Activated CD4-positive, alpha-beta T cell treated with anti-CD3 and anti-CD28 coated beads, Interleukin-2, amount 50 U/mL, for 48 hours (primary cell): ENCODE data around the gene TESK1.
"Not testable (repeated sequence)": the region's sequence is repeated elsewhere in the genome, so short reads cannot be mapped to it uniquely, and the experiment has no call there.

ENCODE experiments used
- DNase-seq, 2 experiments: peaks; one replicate each; pipeline ENCODE4 v3.0.0-alpha.2; 2020

Gene TESK1

DNA sequence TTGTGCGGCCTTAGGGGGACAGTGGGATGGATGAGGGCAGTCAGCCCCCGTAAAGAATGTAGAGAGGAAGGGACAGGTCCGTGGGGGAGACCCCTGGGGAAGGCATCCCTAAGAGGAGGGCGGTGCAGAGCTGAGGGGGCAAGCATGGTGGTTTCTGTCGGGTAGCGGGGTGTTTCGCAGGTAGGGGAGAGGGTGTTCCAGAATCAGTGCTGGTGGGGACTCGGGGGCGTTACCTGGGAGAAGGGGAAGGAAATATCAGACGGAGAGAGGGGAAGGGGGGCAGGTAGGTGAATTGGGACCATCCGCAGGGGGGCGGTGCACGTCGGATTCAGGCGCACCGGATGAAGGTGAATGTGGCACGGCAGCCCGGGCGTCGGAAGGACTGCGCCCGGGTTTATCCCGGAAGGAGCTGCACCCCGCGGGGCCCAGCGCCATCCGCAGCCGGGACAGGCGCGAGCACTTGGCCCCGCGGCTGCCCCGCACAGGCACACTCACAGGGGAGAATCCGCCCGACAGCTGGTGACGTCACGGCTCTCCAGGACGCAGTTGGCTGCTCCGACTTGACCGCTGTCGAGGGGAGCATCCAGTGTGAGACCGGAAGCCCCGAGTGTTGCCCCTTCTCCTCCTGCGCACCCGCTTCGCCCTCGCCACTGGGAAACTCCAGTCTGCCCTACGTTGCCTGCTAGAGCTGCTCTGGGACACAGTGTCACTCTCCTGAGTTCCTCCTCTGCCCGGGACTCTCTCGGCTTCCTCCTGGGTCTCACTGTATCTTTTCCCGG, 11.8 kb downstream of the TESK1 start:
- peak; percentile 71 to 77 for DNase-seq

DNA sequence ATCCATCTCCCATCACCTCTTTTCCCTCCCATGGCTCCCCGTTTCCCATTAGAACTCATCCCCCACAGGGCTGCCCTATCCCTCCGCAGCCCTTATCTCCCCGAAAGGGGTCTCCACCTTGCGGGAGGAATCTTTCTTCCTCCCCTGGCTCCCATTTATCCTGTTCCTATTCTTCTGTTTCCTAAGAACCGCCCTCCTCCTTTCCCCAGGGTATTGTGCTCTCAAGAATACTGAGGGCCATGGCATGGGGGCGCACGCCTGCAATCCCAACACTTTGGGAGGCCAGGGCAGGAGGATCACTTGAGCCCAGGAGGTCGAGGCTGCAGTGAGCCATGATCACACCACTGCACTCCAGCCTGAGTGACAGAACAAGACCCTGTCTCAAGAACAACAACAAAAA, 12.5 kb downstream of the TESK1 start:
- no peak for DNase-seq

DNA sequence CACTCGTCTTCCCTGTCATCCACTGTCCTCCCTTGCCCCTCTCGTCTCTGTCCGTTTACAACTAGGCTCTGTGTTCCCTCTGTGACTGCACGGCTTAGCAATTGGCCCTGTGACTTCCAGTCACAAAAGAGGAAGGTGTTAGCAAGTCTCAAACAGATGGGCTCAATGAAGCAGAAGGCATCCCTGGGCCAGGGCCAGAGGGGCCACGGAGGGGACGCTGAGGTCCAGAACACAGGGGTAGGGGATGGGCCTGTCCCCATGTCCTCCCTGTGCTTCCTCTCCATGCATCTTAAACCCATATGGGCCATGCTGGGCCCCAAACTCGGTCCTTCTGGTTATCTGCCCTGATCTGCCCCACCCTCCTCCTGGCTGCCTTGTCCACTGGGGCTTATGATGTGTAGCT, 13.3 kb downstream of the TESK1 start, which contains the start of gene CD72:
Gene CD72 (minus strand): TSS at position 89 of the 403 bp plus-strand sequence. CDS start 110 bp downstream, outside the sequence.
- no peak for DNase-seq

DNA sequence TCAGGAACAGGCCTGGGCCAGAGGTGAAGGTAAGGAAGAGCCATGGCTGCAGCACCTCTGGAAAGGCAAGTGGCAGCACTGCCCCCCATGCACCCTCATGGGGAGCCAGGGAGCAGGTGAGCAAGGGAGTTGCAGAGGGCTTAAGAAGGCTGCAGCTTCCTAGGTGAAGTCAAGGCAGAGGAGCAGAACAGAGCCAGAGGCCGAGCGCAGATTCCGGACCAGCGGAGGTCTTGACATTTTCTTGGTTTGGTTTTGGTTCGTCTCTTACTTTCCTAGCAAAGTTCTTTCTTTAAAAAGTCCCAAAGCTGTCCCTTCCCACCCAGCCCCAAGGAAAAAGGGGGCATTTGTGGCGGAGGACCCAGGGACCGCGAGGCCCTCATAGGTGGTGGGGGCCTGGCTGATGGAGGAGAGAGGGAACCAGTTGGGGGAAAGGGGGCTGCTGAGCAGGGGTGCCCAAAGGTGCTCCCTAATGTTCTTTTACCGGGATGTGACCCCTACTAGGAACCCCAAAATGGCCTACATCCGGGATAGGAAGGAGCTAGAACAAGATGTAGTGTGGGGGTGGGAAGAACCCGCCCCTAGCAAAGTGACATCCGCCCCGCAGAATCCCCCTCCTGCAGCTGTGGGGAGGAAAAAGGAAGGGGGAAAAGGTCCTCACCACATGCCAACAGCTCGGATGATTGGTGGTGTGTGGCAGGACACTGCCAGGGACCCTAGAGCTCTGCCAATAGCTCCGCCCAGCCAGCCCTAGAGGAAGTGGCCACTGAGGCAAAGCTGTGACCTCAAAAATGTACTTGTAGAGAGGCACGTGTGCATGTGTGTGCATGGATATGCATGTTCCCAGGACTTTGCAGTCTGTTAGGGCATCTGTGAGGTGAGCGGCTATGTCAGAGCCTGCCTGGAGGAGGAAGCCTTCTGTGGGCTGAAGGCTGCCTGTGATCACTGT, 14.1 kb downstream of the TESK1 start:
- DNase-seq, result peak; percentile 38 to 54

DNA sequence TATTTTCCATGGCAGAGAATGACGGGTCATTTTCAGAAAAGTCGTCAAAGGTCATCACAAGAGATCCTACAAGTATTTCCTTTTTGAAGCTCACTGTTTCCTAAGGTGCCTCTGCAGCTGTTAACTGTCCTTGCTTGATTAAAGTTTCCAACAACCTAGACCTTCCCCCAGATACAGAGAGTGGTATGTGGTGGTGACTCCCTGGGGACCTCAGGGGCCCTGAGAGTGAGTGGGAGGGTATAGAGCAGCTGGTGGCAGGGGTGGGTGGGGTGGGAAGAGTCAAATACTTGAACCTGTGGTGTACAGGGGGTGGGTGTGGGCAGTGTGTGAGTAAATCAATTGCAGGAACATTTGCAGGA, 14.7 kb downstream of the TESK1 start:
- DNase-seq, result peak in 1 of 2 experiments; percentile 36

DNA sequence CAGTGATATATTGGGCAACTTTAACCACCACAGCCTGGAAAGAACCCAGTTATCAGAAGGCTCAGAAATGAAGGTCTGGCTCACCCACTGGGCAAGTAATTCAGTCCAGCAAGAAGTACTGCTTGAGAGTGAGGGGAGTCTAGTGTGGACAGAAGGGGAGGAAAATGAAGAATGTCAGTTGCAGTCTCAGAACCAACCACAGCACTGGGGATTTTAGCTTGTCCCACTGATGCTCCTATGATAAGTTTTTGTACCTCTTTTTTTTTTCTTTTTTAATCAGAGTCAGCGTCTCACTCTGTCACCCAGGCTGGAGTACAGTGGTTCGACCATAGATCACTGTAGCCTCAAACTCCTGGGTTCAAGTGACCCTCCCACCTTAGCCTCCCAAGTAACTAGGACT, 22.5 kb downstream of the TESK1 start:
- DNase-seq, result no peak

DNA sequence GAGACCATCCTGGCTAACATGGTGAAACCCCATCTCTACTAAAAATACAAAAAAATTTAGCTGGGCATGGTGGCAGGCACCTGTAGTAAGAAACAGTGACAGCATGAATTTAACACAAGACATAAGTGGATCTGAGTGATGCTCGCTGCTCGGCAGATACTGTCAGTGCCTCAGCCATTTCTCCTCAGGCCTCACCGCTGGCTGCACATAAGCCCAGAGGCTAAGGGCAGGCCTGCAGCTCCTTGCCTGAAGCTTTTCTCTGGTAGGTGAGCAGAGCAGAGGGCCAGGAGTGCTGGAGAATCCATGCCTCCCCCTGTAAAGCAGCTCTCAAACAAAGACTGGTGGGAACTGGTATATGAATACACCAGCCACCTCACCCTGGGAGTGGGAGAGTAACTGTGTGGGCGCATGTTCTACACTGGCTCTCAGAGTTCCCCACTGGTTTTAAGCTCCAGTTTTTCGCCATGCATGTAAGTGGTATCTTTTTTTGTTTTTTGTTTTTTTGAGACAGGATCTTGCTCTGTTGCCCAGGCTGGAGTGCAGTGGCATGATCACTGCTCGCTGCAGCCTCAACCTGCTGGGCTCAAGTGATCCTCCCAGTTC, 23.4 kb downstream of the TESK1 start:
- DNase-seq, result no peak

DNA sequence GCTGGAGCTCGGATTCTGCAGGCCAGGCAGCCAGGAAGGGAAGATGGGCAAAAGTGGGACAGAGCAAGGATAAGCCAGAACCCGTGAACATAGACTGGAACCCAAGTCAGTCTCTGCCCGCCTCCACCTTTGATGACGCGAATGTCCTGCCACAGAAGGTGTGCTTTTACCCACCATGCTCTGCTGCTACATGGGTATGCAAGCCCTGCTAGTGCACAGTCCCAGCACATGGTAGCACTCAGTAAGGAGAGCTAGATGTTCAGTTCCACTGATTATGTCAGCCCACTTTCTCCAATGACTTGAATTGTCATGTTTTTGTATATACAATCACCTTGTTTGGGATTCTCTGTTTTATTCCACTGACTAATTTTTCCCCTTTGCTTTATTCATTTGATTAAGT, 24.5 kb downstream of the TESK1 start:
- DNase-seq, result no peak

DNA sequence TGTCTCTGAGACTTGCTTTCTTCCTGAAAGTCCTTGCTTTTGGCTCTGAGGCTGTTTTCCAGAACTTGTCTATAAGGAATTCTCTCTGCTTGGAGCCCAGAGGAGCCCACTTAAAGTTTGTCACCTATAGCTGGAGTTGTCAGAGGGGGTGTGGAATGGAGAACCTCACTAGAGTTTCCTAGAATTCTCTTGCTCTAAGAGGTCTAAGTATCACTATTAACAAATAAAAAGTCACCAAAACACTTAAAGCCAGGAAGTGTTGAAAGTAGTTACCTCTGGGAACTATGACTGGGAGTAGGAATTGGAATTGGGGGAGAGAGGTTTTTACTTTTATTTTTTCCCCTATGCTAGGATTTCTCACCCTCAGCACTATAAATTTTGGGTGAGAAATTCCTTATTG, 30.7 kb downstream of the TESK1 start:
- DNase-seq, result no peak

DNA sequence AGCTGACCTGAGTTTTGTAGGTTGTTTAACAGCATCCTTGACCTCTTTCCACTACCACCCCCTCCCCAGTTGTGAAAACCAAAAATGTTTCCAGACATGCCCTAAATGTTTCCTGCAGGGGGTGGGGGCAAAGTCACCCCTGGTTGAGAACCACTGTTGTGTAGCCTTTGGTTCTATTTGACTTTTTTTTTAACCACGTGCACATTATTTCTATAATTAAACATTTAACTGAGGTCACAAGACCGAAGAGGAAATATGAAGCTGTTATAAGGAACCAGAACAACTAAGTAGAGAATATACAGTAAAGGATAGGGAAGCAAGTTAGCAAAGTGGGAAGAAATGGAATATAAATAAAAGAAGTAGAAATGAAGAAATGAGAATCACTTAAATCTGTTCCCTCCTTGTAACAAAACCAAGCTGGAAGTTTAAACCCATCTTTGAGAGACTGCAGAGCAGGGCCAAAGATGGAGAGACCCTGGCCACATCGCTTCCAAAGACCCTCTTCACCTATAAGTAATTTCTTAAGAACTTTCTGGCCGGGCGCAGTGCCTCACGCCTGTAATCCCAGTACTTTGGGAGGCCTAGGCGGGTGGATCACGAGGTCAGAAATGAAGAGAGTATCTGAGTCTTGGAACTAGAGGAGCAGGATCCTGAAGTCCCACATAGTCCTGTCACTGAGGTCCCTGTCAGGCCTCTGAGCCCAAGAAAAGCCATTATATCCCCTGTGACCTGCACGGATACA, 31.2 kb downstream of the TESK1 start:
- DNase-seq, result no peak

DNA sequence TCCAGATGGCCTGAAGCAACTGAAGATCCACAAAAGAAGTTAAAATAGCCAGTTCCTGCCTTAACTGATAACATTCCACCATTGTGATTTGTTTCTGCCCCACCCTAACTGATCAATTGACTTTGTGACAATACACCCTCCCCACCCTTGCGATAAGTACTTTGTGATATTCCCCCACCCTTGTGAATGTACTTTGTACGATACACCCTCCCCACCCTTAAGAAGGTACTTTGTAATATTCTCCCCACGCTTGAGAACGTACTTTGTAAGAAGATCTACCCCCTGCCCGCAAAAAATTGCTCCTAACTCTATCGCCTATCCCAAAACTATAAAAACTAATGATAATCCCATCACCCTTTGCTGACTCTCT, 31.8 kb downstream of the TESK1 start:
- not testable (repeated sequence) for DNase-seq

DNA sequence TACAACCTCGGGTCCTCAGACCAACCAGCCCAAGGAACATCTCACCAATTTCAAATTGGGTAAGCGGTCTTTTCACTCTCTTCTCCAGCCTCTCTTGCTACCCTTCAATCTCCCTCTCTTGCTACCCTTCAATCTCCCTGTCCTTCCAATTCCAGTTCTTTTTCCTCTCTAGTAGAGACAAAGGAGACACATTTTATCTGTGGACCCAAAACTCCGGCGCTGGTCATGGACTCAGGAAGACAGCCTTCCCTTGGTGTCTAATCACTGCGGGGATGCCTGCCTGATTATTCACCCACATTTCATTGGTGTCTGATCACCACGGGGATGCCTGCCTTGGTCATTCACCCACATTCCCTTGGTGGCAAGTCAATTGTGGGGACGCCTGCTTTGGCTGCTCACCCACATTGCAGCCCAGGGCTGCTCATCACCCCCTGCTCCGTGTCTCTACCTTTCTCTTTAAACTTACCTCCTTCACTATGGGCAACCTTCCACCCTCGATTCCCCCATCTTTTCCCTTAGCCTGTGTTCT, 32.4 kb downstream of the TESK1 start:
- DNase-seq, result not testable (repeated sequence)

DNA sequence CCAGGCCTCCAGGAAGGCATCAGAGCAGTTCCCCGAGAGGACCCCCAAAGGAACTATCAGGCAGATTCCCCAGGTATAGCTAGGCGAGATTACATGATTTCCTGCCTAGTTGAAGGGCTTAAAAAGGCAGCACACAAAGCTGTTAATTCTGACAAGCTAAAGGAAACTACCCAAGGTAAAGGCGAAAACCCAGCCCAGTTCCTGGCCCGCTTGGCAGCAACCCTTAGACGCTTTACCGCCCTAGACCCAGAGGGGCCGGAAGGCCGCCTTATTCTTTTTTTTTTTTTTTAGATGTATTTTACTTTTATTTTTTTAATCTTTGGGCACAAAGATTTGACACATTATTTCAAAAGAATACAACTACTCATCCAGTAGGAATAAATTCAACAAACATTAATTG, 33.7 kb downstream of the TESK1 start:
- not testable (repeated sequence) for DNase-seq

DNA sequence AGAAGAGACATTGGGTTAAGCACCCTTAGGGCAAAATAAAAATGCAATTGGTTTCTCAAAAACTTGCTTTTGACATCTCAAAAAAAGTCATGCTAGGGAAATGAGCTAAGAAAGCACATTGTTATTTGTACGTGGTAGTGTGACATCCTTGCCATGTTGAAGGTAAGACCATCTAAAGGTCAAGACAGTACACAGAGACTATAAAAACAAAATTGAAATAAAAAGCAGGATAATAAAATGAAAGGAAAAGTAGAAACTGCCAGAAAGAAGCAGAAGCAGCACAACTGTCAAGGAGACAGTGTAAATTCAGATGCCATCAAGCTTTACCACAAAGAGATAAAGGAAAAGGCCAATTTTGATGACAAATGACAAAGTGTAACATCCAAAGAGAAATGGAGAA, 34.2 kb downstream of the TESK1 start:
- DNase-seq, result not testable (repeated sequence)

DNA sequence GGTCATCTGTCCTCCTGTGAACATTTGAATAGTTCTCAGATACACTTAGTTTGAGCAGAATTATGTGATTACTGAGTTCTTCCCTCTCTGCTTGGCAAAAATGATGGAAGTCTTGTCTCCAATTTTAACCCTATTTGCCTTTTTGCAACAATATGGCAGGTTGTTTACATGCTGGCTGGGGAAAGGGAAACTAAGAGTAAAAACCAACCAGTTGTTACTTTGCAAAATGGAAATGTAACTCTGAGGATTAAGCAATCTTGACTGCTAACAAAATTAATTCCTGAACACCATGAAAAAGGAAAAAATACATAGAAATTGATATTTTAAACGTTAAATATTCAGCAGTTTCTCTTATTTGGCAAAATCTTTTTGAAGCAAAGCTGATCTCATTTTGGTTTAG, 34.6 kb downstream of the TESK1 start:
- DNase-seq, result no peak

DNA sequence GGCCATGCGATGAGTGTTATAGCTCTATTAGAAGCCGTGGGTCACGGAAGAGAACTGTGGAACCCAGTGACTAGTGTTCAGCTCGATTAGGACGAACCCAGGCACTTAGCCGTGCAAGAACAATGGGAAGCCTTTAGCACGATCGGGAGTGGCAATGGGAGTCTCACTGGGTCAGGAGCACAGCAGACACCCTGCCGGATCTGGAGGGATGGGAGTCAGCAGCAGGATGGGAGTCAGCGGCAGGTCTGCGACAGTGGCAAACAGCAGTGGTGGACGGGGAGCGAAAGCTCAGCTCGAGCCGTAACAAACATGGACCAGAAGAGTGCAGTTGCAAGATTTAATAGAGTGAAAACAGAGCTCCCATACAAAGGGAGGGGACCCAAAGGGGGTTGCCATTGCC, 35.4 kb downstream of the TESK1 start:
- DNase-seq, result not testable (repeated sequence)

DNA sequence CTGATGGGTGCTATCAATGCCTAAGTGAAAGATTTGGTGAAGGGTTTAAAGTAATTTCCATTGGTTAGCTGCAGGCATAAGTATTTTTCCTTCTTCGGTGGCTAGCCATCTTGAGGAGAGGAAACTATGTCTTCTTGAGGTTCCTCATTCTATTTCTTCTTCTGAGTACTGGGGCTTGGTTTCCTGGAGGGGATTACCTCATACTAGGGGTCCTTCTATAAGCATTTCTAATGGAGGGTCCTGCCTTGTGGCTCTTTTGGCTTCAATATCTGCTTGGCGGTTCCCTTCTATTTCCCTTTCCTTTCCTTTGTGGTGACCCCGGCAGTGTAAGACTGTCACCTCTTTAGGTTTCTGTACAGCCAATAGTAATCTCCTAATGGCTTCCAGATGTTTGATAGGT, 36.4 kb downstream of the TESK1 start:
- DNase-seq, result not testable (repeated sequence)

DNA sequence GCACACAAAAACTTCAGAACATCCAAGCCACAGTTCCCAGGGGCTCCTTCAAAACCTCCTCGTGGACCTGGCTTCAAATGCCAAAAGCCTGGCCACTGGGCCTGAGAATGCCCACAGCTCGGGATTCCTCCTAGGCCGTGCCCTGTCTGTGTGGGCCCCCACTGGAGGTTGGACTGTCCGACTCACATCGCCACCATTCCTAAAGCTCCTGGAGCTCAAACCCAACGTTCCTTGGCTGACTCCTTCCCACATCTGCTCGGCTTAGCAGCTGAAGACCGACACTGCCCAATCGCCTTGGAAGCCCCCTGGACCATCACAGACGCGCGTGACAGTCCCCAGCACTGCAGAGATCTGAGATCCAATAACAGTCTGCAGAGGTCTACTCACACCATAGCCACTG, 38.0 kb downstream of the TESK1 start:
- no peak for DNase-seq

DNA sequence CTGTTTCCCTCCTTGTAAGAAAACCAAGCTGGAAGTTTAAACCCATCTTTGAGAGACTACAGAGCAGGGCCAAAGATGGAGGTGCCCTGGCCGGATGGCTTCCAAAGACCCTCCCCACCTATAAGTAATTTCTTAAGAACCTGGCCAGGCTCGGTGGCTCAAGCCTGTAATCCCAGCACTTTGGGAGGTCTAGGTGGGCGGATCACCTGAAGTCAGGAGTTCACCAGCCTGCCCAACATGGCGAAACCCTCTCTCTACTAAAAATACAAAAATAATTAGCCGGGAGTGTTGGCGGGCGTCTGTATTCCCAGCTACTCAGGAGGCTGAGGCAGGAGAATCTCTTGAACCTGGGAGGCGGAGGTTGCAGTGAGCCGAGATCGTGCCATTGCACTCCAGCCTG, 40.7 kb downstream of the TESK1 start:
- DNase-seq, result not testable (repeated sequence)

DNA sequence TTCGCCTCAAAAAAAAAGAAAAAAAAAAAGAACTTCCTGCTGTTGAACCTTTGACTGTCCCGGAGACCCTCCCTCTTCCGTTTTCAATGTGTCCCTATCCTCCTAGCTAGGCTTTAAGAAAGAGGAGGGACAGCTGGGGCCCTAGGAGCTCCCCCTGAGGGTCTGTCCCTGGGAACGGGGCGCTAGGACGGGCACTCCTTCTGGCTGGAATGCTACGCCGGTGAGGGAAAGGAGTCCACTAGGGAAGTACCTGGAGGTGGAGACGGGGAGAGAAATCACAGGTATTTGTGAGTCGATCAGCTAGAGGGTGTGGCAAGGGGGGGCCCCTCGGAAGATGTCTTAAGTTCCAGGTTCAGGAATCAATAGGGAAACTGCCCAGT, 41.1 kb downstream of the TESK1 start:
- no peak for DNase-seq

DNA sequence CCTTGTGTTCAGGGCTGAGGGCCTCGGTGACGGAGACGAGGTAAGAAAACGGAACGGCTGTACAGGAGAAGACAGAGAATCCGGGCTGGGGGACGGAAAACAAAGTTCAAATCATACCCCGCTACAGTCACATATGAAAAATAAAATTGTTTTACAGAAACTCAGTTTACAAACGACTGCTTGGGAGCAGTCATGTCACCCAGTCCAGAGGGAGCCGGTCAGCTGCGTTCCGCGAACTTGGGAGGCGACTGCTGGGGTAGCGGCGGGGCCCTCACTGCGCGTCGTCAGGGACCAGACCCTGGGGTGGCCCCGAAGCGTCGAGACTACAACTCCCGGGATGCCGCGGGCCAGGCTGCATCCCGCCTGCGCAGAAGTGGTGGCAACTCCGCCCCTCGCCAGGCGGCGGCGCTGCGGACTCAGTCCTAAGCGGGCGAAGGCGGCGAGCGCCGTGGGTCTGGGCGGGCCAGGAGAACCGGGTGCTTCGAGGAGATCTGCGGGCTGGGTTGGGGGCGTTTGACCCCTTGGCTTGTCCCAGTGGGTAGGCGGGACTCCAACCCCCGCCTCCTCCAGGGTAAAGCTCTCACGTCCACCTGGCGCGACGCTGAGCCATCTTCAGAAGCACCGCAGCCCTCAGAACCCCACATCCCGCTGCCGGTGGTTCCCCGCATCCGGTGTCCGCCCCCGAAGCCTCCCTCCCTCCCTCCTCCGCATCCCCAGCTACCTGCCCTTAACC, 41.6 kb downstream of the TESK1 start:
- peak; percentile 91 to 93 for DNase-seq
